GM18868 (cell line): Measurements from ENCODE around the gene MEX3D.

Experiments
- ATAC-seq: cut with Tn5 transposase; IDR thresholded peaks from one replicate; pipeline ENCODE4 v1.9.1; 2021; ENCODE audit warnings: mild to moderate bottlenecking, moderate library complexity; ENCODE audit not compliant: unreplicated experiment

The MEX3D gene

DNA sequence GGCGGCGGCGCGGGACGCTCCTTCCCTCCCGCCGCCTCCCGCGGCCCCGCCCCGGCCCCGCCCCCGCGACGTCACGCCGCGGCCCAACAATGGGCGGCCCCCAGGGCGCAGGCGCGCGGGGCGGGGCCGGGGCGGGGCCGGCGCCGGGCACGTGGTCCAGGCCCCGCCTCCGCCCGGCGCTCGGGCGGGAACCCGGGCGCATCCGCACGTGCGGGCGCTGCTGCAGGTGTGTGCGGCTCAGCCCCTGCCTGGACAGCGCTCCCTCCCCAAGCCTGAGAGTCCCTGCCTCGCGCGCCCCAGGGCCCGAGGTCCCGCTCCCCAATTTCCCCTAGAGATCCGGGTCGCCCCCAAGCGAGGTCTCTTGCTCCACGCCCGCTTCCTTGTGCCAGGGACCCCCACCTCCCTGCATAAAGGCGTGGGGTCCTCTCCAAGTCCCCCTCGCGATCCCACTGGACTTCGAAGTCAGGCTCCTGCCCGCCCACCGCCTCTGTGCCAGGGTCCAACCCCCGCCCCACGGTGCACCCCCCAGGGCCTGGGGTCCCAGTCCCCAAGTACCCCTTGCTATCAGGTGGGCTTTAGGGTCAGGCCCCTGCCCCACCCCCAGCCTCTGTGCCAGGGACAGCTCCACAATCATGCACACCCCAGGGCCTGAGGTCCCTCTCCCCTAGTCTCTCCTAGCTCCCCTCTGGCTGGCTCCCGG lies at the start of gene MEX3D:
Gene MEX3D (minus strand): TSS at position 6 of the 700 bp plus-strand sequence. CDS start 267 bp downstream, outside the sequence.
- peak; percentile 70 for ATAC-seq

DNA sequence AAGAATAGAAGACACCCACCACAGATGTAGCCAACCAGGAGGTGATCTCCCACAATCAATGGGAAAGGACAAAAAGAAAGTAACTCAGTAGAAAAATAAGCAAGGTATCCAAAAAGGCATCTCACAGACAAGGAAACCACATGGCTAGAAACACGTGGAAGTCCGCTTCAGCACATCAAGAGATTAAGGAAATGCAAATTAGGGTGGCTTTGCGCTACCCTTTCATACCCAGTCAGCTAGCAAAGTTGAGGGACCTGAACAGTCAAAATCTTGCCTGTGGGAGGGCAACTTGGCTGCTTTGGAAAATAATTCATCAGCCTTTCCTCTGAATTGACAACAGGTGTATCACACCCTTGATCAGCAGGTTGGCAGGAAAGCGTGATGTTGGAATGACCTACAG lies 48.8 kb upstream of the MEX3D start:
- ATAC-seq: no peak

GRCh38 chr19:1616396-1616795 lies 48.3 kb upstream of the MEX3D start:
- ATAC-seq: no peak

DNA sequence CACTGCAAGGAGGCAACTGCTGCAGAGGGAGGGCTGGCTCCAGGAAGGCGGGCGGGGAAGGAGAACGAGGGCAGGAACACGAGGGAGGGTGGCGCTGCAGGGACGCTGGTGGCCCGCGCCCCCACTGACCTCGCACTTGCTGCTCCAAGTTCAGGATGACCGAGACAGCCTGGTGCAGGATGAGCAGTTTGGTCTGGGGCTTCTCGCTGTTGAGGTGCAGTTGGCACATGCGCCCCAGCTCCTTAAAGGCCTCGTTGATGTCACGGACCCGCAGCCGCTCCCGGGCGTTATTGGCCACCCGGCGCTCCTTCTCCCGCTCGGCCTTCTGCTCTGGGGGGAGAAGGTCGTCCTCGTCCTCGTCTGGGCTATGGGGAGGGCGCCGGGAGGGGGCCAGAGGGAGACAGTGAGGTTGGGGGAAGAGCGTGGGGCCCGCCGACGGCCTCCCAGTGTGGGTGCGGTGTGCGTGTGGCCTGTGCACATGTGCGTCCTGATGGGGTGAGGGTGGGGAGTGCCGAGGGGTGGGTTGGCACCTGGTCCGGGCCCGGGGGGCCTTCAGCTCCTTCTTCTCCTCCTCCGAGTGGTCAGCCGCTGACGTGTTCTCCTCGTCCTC lies 47.1 kb upstream of the MEX3D start:
- ATAC-seq: no peak

DNA sequence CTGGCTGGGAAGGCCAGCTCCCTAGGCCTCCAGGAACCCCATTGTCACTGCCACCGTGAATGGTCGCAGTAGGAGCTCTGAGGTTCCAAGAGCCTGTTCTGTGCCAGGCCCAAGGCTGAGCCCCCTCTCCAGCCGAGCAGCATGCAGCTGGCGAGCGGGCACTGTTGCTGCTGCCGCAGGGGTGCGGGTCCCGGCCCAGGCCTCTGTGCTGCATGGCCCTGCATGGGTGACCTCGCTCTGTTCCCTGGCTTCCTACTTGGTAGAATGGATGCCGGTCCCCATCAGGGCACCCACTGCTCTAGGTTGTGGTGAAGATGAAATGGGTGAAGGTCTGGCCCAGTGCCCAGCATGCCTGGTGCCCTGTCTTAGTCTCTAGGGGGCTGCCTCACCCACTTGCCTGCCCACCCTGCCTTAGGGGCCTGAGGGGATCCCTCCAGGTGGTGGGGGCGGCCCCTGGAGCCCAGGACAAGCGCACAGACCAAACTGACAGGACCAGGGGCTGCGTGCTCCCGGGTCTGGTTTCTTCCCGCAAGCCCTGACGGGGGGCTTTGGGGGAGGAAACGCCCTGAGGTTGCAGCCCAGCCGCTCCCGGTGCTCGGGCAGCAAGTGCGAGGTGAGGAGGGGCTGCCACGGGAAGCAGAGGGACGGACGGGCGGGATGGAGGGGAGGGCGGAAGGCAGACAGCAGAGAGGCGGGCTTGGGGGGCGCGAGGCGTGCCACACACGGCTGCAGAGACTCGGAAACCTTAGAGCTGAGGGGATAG lies 45.9 kb upstream of the MEX3D start:
- ATAC-seq: no peak

GRCh38 chr19:1613146-1613545 lies 45.0 kb upstream of the MEX3D start:
- ATAC-seq: no peak

- ATAC-seq: no peak
Observed at GRCh38 chr19:1612114-1613086, 44.3 kb upstream of the MEX3D start.

GRCh38 chr19:1611353-1611752 lies 43.2 kb upstream of the MEX3D start:
- ATAC-seq: no peak

- no peak for ATAC-seq
Observed at GRCh38 chr19:1610579-1610978, 42.5 kb upstream of the MEX3D start.

DNA sequence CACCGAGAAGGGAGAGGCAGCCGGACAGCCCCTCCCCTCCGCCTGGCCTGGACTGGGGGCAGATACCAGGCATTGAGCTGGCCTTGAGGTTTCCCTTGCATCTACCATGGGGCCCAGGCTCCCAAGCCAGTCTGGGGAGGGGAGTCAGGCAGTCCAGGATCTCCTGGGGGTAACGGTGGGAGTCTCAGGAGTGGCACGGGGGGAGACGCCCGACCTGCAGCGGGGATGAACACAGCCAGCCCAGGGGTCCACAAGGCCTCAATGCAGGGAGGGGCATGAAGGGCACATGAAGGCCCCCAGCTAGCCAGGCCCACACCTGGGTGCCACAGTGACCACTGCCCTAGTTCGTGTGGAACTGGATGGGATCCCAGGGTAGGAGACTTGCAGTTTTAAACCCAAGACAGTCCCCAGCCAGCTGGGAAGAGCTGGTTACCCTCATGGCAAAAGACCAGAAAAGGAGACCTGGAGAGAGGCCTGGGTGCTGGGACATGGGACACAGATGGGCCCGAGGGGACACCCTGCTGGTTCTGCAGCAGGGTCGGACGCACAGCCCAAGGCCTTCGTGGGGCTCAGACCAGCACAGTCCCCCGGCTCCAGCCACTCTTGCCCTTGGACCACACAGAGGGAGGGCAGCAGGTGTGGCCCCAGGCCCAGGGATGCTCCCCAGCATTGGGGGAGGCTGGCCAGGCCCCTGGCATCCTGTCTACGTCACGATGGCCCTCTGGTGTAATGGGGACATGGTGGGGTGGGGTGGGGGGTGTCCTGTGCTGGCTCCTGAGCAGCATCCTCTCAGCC lies 41.8 kb upstream of the MEX3D start:
- ATAC-seq: no peak

DNA sequence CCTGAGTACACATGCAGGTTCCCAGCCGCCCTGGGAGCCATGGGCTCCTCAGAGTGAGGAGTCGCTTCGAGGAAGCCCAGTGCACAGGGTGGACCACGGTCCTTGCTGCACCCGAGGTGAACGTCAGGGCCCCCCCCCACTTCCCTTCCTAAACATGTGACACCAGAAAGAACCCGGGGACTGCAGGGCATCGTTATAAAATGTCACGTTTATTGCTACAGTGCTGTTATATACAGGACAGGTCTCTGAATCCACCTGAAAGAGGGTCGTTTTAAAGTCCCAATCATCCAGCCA lies 40.9 kb upstream of the MEX3D start:
- no peak for ATAC-seq

DNA sequence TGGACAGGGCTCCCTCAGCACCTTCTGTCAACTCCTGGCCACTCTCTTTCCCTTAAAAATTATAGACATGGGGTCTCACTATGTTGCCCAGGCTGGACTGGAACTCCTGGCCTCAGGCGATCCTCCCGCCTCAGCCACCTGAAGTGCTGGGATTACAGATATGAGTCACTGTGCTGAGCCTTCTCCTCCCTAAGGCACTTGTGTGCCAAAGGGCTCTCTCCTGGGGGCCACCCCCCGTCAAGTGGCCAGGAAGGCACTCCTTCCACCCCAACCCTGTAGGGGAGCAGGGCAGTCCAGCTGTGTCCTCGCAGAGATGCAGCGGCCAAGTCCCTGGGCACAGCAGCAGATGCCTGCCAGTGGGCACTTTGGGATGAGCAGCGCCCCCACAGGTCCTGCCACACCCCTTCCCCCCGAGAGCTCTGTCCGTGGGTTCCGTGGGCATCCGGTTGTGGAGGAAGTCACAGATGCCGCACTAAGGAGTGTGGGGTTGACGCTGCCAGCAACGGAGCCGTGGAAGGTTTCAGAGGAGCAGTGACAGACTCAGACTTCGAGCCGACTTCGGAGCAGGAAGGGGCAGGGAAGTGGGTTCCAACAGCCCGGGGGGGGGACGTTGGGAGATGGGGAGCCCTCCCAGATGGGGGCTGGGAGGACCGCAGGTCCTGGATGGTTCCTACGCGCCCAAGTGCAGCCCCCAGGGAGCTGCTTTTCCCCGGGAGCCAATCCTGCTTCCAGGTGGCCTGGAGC lies 40.4 kb upstream of the MEX3D start:
- no peak for ATAC-seq

DNA sequence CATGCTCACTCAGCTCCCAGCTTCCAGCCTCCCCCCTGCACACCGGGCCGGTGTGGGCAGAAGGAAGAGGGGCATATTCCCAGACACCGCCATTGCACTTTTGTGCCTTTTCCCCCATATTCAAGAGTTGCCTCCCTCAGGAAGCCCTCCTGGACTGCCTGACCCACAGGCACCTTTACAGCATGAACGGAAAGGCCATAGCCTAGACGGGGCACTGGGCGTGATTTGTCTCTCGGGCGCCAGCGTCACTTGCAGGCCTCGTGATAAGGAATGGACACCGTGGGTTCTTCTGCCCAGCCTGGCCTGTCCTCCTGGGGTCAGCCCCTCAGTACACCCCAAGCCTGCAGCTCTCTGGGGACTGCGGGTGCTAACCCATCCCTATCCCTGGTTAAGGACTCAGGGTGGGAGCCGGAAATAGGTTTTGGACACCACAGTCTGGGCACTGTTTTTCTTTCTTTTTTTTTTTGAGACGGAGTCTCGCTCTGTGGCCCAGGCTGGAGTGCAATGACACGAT lies 38.1 kb upstream of the MEX3D start:
- no peak for ATAC-seq

- ATAC-seq: peak; percentile 87
Observed at GRCh38 chr19:1605236-1606137, 37.4 kb upstream of the MEX3D start, which contains the start of gene UQCR11. UQCR11 (minus strand) TSS chr19:1605462; CDS start chr19:1605409, 53 bp downstream.

DNA sequence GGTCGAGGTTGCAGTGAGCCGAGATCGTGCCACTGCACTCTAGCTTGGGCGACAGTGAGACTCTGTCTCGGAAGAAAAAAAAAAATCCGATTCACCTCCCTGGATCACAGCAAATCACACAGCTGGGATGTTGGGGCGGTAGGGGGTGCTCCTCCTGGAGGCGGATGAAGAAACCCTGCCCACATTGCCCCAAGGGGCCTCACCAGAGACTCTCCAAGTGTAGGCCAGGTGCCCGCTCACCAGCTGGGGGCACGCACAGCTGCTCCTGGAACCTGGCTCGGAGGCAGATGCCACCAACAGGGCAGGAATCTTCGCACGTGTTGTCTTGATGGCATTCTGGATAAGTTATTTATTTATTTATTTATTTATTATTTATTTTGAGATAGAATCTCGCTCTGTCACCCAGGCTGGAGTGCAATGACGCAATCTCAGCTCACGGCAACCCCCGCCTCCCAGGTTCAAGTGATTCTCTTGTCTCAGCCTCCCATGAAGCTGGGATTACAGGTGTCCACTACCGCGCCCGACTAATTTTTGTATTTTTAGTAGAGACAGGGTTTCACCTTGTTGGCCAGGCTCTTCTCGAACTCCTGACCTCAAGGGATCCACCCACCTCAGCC lies 34.1 kb upstream of the MEX3D start:
- ATAC-seq: no peak

DNA sequence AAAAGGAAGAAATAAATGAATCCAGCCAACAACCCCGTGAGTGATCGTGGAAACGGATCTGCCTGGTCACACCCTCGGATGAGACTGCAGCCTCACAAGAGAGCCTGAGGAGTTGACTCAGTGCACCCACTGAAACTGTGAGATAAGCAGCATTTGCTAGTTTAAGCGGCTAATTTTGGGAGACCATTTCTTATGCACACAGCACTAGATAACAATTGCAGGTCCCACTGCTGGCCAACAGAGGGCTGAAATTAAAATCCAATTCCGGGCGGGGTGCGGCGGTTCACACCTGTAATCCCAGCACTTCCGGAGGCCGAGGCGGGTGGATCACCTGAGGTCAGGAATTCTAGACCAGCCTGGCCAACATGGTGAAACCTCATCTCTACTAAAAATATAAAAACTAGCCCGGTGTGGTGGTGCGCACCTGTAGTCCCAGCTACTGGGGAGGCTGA lies 33.5 kb upstream of the MEX3D start:
- ATAC-seq: no peak

GRCh38 chr19:1599460-1599846 lies 31.3 kb upstream of the MEX3D start:
- no peak for ATAC-seq
